Uterus (tissue), 4 donors: Measurements from ENCODE around the gene MRPS15. TPM values are rescaled to one million over a fixed set of nuclear protein-coding genes. Genes with fewer than 3 reads are reported as not detected.

Experiments used
- DNase-seq, 2 donors: peaks; one replicate each; pipeline ENCODE4 v3.0.0-alpha.2; 2019 to 2020
- H3K27ac ChIP-seq, 2 donors: fragments of 200-600 bp; sonication (generic); 1 replicate in 1 of 2; 2 replicates in 1 of 2; pipeline ENCODE4 v1.5.1; 2016 to 2018
- H3K27me3 ChIP-seq, 2 donors: fragments of 200-600 bp; sonication (generic); one replicate each; pipeline ENCODE4 v1.5.1; 2018 to 2019; ENCODE audit warnings: control low read depth in 1 of 2
- H3K36me3 ChIP-seq, 2 donors: fragments of 200-600 bp; sonication (generic); one replicate each; pipeline ENCODE4 v1.5.1; 2019; ENCODE audit warnings: control low read depth in 1 of 2
- H3K4me1 ChIP-seq, 2 donors: fragments of 200-600 bp; sonication (generic); one replicate each; pipeline ENCODE4 v1.5.1; 2018 to 2019; ENCODE audit warnings: control low read depth in 1 of 2
- H3K4me3 ChIP-seq, 2 donors: fragments of 200-600 bp; sonication (generic); 1 replicate in 1 of 2; 2 replicates in 1 of 2; pipeline ENCODE4 v1.5.1; 2018 to 2019; ENCODE audit warnings: mild to moderate bottlenecking in 1 of 2
- H3K9me3 ChIP-seq, 2 donors: fragments of 200-600 bp; sonication (generic); one replicate each; pipeline ENCODE4 v1.5.1; 2019; ENCODE audit warnings: control low read depth in 1 of 2
- CTCF ChIP-seq, 4 experiments: fragments of 200-600 bp in 2 of 4; fragments of 450-650 bp in 2 of 4; sonication (generic) in 2 of 4; IDR thresholded peaks; one replicate each; pipeline ENCODE4 v1.5.1; 2016 to 2019; ENCODE audit warnings: antibody characterized with exemption in 4 of 4, mild to moderate bottlenecking in 2 of 4, moderate library complexity in 1 of 4
- POLR2A ChIP-seq, 2 donors: fragments of 450-650 bp; IDR thresholded peaks; one replicate each; pipeline ENCODE4 v1.6.1; 2016; ENCODE audit warnings: antibody characterized with exemption in 2 of 2, mild to moderate bottlenecking in 1 of 2, moderate library complexity in 1 of 2
- intact Hi-C: fragments of 100-400 bp; cut with DNase I; formaldehyde crosslinking; loops from one replicate; pipeline ENCODE4 v1.15.1; 2023; ENCODE audit warnings: low total_unique reads
- total RNA-seq, 4 donors: library from RNA; depleted of rRNA in 3 of 4; stranded (reverse); fragments of >200 nt in 3 of 4; gene quantifications; one replicate each; pipeline versions ENCODE4 v1.1.0 to v1.2.4, GENCODE V29; 2014 to 2023
- donor health status: DM: yes; HTN: yes; CAD: no.

Gene MRPS15
- total RNA-seq, 4 donors from 2014 or later: 25.0 to 43.5 (median 36.3) TPM

GRCh38 chr1:36486439-36487335, 22.5 kb upstream of the MRPS15 start:
- Histone ChIP-seq H3K36me3 (no peaks in the 10 kb centered on the region), H3K4me3 (no peak overlapping the region), H3K27me3 (no peaks in the 10 kb centered on the region), H3K27ac (no peak overlapping the region), H3K4me1 (no peaks in the 10 kb centered on the region), H3K9me3 (no peaks in the 10 kb centered on the region)
- intact Hi-C loops: no loop called here
- TF ChIP-seq CTCF (IDR thresholded peaks at IDR 0.05) (no peak), POLR2A (IDR thresholded peaks at IDR 0.05) (no peak)
- DNase-seq: no peak

- no peak overlapping the region for H3K27ac ChIP-seq
- no peak overlapping the region for H3K4me3 ChIP-seq
- H3K4me1 ChIP-seq: no peaks in the 10 kb centered on the region
- no peak for TF ChIP-seq POLR2A (IDR thresholded peaks at IDR 0.05)
- no peak for TF ChIP-seq CTCF (IDR thresholded peaks at IDR 0.05)
- no peaks in the 10 kb centered on the region for H3K27me3 ChIP-seq
- H3K9me3 ChIP-seq: no peaks in the 10 kb centered on the region
- DNase-seq: no peak
- no peaks in the 10 kb centered on the region for H3K36me3 ChIP-seq
- intact Hi-C loops: no loop called here
Measured at GRCh38 chr1:36486093-36486438, 21.9 kb upstream of the MRPS15 start.

DNA sequence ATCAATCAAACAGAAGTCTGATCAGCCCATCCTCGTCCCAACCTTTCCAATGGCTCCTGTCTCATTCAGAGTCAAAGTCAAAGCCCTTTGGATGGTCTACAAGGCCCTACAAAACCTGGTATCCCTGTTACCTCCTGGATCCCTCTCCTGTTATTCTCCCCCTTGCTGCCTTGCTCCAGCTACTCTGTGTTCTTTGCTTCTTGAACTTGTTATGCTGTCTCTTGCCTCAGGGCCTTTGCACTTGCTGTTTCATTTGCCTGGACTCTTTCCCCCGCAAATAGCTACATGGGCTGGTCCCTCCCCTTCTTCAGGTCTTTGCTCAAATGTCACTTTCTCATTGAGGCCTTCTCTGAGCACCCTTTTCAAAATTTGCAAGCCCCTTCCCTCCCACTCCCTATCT, 19.9 kb upstream of the MRPS15 start:
- no peak for DNase-seq
- H3K27me3 ChIP-seq: no peaks in the 10 kb centered on the region
- no peak for TF ChIP-seq CTCF (IDR thresholded peaks at IDR 0.05)
- no peak for TF ChIP-seq POLR2A (IDR thresholded peaks at IDR 0.05)
- no peak overlapping the region for H3K27ac ChIP-seq
- intact Hi-C loops: no loop called here
- H3K4me3 ChIP-seq: no peak overlapping the region
- no peaks in the 10 kb centered on the region for H3K9me3 ChIP-seq
- H3K36me3 ChIP-seq: no peaks in the 10 kb centered on the region
- H3K4me1 ChIP-seq: no peaks in the 10 kb centered on the region

- Histone ChIP-seq H3K4me3 (no peak within 1 kb of the TSS), H3K36me3 (no peaks in the 10 kb centered on the region)
- DNase-seq: no peak
Measured at GRCh38 chr1:36482724-36483388, 18.7 kb upstream of the MRPS15 start, which contains the start of gene CSF3R. Gene CSF3R, minus strand, starts transcription at chr1:36482913. Its CDS starts 3,417 bp downstream, at chr1:36479496.

More at GRCh38 chr1:36482724-36483388, 18.7 kb upstream of the MRPS15 start, which contains the start of gene CSF3R:
- Histone ChIP-seq H3K27me3 (no peaks in the 10 kb centered on the region), H3K4me1 (no peaks in the 10 kb centered on the region), H3K9me3 (no peaks in the 10 kb centered on the region), H3K27ac (no peak within 1 kb of the TSS)
- intact Hi-C loops: no loop called here
- TF ChIP-seq POLR2A (IDR thresholded peaks at IDR 0.05) (no peak), CTCF (IDR thresholded peaks at IDR 0.05) (no peak)
